OCI-LY1 (cell line): ENCODE data around the gene NFIL3.

Experiments
- H2AFZ ChIP-seq: fragments of 200-600 bp; sonication (generic), shearing (Covaris generic); 2 replicates; pipeline ENCODE4 v1.6.0; 2014; ENCODE audit warnings: antibody characterized with exemption, mild to moderate bottlenecking, low read length
- H3F3A ChIP-seq: fragments of 200-600 bp; sonication (generic), shearing (Covaris generic); 2 replicates; pipeline ENCODE4 v1.6.0; 2014; ENCODE audit warnings: mild to moderate bottlenecking, antibody characterized with exemption, low read length, moderate library complexity; ENCODE audit not compliant: insufficient read depth
- H3K27ac ChIP-seq: fragments of 200-600 bp; sonication (generic); 2 replicates; pipeline ENCODE4 v1.5.1; 2014; ENCODE audit warnings: low read length, mixed run types, mild to moderate bottlenecking, low read depth; ENCODE audit not compliant: poor library complexity, severe bottlenecking
- H3K27me3 ChIP-seq: fragments of 200-600 bp; sonication (generic); 2 replicates; pipeline ENCODE4 v1.6.0; 2014; ENCODE audit warnings: antibody characterized with exemption, mild to moderate bottlenecking, low read length, moderate library complexity; ENCODE audit not compliant: insufficient read depth
- H3K36me3 ChIP-seq: fragments of 200-600 bp; sonication (generic); 2 replicates; pipeline ENCODE4 v1.6.1; 2014; ENCODE audit warnings: mild to moderate bottlenecking, antibody characterized with exemption, low read length, moderate library complexity, mixed read lengths; ENCODE audit not compliant: insufficient read depth
- H3K4me1 ChIP-seq: fragments of 200-600 bp; sonication (generic); 2 replicates; pipeline ENCODE4 v1.5.1; 2014; ENCODE audit warnings: mild to moderate bottlenecking, low read length, moderate library complexity; ENCODE audit not compliant: insufficient read depth, severe bottlenecking
- H3K4me2 ChIP-seq: fragments of 200-600 bp; sonication (generic), shearing (Covaris generic); 2 replicates; pipeline ENCODE4 v1.6.1; 2014; ENCODE audit warnings: low read length
- H3K4me3 ChIP-seq: fragments of 200-600 bp; sonication (generic); 2 replicates; pipeline ENCODE4 v1.5.1; 2014; ENCODE audit warnings: low read length, low read depth, mild to moderate bottlenecking, mixed read lengths; ENCODE audit not compliant: poor library complexity, severe bottlenecking
- H3K79me2 ChIP-seq: fragments of 200-600 bp; shearing (Covaris generic); 2 replicates; pipeline ENCODE4 v1.6.1; 2016; ENCODE audit warnings: mixed run types, low read length, mixed read lengths; ENCODE audit not compliant: insufficient read depth
- H3K9ac ChIP-seq: fragments of 200-600 bp; sonication (generic), shearing (Covaris generic); 2 replicates; pipeline ENCODE4 v1.6.1; 2014; ENCODE audit warnings: mild to moderate bottlenecking, low read length, mixed read lengths
- H3K9me2 ChIP-seq: fragments of 200-600 bp; sonication (generic), shearing (Covaris generic); 2 replicates; pipeline ENCODE4 v1.6.1; 2014; ENCODE audit warnings: low read depth, mild to moderate bottlenecking, low read length, mixed read lengths
- H3K9me3 ChIP-seq: fragments of 200-600 bp; shearing (Covaris generic); 2 replicates; pipeline ENCODE4 v1.6.1; 2014; ENCODE audit warnings: low read length, mixed read lengths
- H4K20me1 ChIP-seq: fragments of 200-600 bp; sonication (generic), shearing (Covaris generic); 2 replicates; pipeline ENCODE4 v1.6.0; 2016; ENCODE audit warnings: mild to moderate bottlenecking, low read length; ENCODE audit not compliant: insufficient read depth
- EZH2 ChIP-seq: fragments of 200-600 bp; sonication (generic), shearing (Covaris generic); IDR thresholded peaks from 2 replicates; pipeline ENCODE4 v1.8.0; 2017; ENCODE audit warnings: borderline replicate concordance, mixed run types, mild to moderate bottlenecking, antibody characterized with exemption, low read length, moderate library complexity, mixed read lengths
- TF ChIP-seq, protein P1 (sequence below): fragments of 200-600 bp; sonication (generic), shearing (Covaris generic); IDR thresholded peaks from 2 replicates; pipeline ENCODE4 v1.5.1; 2017; ENCODE audit warnings: mild to moderate bottlenecking, antibody characterized with exemption, low read length, moderate library complexity, mixed read lengths

NFIL3 gene

GRCh38 chr9:91364005-91364404, 59.6 kb downstream of the NFIL3 start:
- Histone ChIP-seq H3F3A (no peaks in the 10 kb centered on the region), H3K36me3 (no peaks in the 10 kb centered on the region), H3K9ac (no peak overlapping the region), H3K79me2 (peaks cover 20% of the 10 kb centered on the region), H4K20me1 (no peaks in the 10 kb centered on the region), H2AFZ (no peak overlapping the region), H3K9me2 (no peaks in the 10 kb centered on the region), H3K9me3 (peaks cover 5% of the 10 kb centered on the region; the same call in 1 of the 2 replicates), H3K4me2 (no peak overlapping the region), H3K27me3 (no peaks in the 10 kb centered on the region), H3K4me1 (peaks cover 29% of the 10 kb centered on the region), H3K27ac (no peak overlapping the region), H3K4me3 (no peak overlapping the region)
- no peak for TF ChIP-seq EZH2
- TF ChIP-seq, protein P1, sequence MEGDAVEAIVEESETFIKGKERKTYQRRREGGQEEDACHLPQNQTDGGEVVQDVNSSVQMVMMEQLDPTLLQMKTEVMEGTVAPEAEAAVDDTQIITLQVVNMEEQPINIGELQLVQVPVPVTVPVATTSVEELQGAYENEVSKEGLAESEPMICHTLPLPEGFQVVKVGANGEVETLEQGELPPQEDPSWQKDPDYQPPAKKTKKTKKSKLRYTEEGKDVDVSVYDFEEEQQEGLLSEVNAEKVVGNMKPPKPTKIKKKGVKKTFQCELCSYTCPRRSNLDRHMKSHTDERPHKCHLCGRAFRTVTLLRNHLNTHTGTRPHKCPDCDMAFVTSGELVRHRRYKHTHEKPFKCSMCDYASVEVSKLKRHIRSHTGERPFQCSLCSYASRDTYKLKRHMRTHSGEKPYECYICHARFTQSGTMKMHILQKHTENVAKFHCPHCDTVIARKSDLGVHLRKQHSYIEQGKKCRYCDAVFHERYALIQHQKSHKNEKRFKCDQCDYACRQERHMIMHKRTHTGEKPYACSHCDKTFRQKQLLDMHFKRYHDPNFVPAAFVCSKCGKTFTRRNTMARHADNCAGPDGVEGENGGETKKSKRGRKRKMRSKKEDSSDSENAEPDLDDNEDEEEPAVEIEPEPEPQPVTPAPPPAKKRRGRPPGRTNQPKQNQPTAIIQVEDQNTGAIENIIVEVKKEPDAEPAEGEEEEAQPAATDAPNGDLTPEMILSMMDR: no peak

DNA sequence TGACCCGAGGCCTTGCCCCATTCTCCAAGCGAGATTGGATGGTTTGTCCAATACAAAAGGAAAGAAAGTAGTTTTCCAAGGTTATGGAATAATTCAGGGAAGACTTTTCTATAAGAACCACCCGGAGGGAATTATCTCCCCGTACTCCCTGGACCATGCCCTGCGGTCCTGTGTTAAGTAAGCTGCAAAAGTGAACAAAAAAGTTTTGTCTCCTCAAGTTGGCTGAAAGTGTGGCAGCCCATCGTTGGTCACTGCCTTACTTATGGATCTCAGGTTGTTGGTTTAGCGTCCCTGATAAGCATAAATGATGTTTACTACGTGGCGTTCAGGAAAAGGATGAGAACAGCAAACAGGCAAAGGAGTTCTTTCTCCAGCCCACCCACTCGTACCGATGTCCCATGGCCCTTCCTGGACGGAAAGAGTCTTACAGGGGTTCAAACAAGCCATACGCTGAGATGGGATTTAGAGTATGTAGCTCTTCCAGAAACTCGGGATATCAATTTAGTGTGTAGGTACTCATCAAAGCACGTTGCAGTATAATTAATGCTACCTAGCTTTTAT, 61.5 kb downstream of the NFIL3 start:
- H3K9ac ChIP-seq: peak overlapping the region; percentile 62
- H3K27me3 ChIP-seq: no peaks in the 10 kb centered on the region
- H3K9me3 ChIP-seq: peaks cover 5% of the 10 kb centered on the region; the same call in 1 of the 2 replicates
- peaks cover 29% of the 10 kb centered on the region for H3K4me1 ChIP-seq
- H3K27ac ChIP-seq: no peak overlapping the region
- H3K4me2 ChIP-seq: peak overlapping the region; percentile 94
- H3K9me2 ChIP-seq: no peaks in the 10 kb centered on the region
- H4K20me1 ChIP-seq: no peaks in the 10 kb centered on the region
- peak overlapping the region; percentile 100 for H2AFZ ChIP-seq
- no peaks in the 10 kb centered on the region for H3F3A ChIP-seq
- TF ChIP-seq EZH2: no peak
- TF ChIP-seq, protein P1: no peak
- peaks cover 27% of the 10 kb centered on the region for H3K79me2 ChIP-seq
- peak overlapping the region; percentile 95 for H3K4me3 ChIP-seq
- no peaks in the 10 kb centered on the region for H3K36me3 ChIP-seq

DNA sequence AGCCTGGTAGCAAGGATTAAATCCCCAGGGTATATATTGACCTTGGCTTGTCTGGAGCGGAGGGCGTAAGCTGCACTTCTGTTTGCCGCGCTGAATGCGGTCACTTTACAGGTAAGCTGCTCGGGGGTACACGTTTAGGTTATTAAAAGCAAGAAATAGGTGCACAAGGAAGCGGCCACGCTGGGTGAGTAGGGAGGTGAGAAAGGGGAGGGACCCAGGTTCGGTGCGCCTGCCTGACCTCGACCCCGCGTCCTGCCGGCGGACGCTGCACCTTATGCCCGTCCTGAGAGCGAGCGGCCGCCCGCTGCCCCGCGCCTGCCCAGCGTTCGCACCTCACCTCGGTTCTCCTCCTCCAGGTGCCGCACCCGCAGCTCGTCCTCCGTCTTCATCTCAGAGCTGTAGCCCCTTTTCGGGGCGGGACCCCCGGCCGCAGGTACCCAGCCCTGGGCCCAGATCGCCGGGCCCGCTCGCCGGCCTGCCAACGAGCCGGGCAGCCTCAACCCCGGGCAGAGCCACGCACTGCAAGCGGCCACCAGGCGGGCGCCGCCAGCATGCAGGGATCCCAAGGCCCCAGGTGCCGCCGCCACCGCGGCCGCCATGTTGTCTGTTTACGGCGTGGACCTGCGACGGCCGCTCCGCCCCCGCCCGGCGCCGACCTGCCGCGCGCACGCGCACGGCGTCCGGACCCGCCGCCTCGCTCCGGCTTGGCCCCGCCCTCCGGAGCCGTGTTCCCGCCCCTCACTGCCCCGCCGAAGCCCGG, 62.2 kb downstream of the NFIL3 start, which contains the start of gene AUH:
Gene AUH, minus strand, starts transcription at position 628 of the 760 bp plus-strand sequence. Its CDS starts 29 bp downstream, at position 599.
- no peaks in the 10 kb centered on the region for H3K27me3 ChIP-seq
- H3K9me3 ChIP-seq: peaks cover 5% of the 10 kb centered on the region; the same call in 1 of the 2 replicates
- H3K9me2 ChIP-seq: no peaks in the 10 kb centered on the region
- peak within 1 kb of the TSS; percentile 94 for H3K4me2 ChIP-seq
- peak within 1 kb of the TSS; percentile 87 for H3K9ac ChIP-seq
- peak within 1 kb of the TSS; percentile 95 for H3K4me3 ChIP-seq
- TF ChIP-seq, protein P1: no peak
- TF ChIP-seq EZH2: no peak
- H3K27ac ChIP-seq: peak within 1 kb of the TSS; percentile 2
- no peaks in the 10 kb centered on the region; the same call in 1 of the 2 replicates for H3K36me3 ChIP-seq
- H3K79me2 ChIP-seq: peaks cover 27% of the 10 kb centered on the region
- H3K4me1 ChIP-seq: peaks cover 29% of the 10 kb centered on the region
- peak within 1 kb of the TSS; percentile 100 for H2AFZ ChIP-seq
- H4K20me1 ChIP-seq: no peaks in the 10 kb centered on the region
- H3F3A ChIP-seq: no peaks in the 10 kb centered on the region
